Activated naive CD4-positive, alpha-beta T cell treated with anti-CD3 and anti-CD28 coated beads for 36 hours (primary cell): ENCODE data around the gene PARN. TPM values are rescaled to one million over a fixed set of nuclear protein-coding genes. Genes with fewer than 3 reads are reported as not detected.
"Not testable (repeated sequence)": the region's sequence is repeated elsewhere in the genome, so short reads cannot be mapped to it uniquely, and the experiment has no call there.

Experiments used
- CTCF ChIA-PET: fragments of 350-600 bp; sonication (Branson Sonifier 250); formaldehyde crosslinking; loops from one replicate; lab custom pipeline; 2021; ENCODE audit warnings: antibody characterized with exemption; lab: Charles Lee
- DNase-seq: peaks from one replicate; pipeline ENCODE4 v3.0.0-alpha.2; 2020
- H3K27ac Mint-ChIP-seq: one replicate; pipeline ENCODE4 v1.8.0; 2021; ENCODE audit warnings: mild to moderate bottlenecking, mixed read lengths
- H3K27me3 Mint-ChIP-seq: one replicate; pipeline ENCODE4 v1.8.0; 2021; ENCODE audit warnings: low read depth, mixed read lengths
- H3K36me3 Mint-ChIP-seq: one replicate; pipeline ENCODE4 v1.8.0; 2021; ENCODE audit warnings: low read depth, mixed read lengths
- H3K4me1 Mint-ChIP-seq: one replicate; pipeline ENCODE4 v1.8.0; 2021; ENCODE audit warnings: low read depth, mixed read lengths
- H3K4me3 Mint-ChIP-seq: one replicate; pipeline ENCODE4 v1.8.0; 2021; ENCODE audit warnings: mild to moderate bottlenecking, moderate library complexity, mixed read lengths
- H3K9me3 Mint-ChIP-seq: one replicate; pipeline ENCODE4 v1.8.0; 2021; ENCODE audit warnings: mixed read lengths
- intact Hi-C: fragments of 100-400 bp; cut with micrococcal nuclease; formaldehyde crosslinking; loops from one replicate; pipeline ENCODE4 v1.15.1; 2023
- total RNA-seq, 2 experiments: library from RNA; stranded (reverse); gene quantifications; one replicate each; pipeline ENCODE4 v1.2.3, GENCODE V29; 2021

PARN gene
- total RNA-seq, 2 experiments from 2014 or later, result 41.8 to 44.0 TPM

DNA sequence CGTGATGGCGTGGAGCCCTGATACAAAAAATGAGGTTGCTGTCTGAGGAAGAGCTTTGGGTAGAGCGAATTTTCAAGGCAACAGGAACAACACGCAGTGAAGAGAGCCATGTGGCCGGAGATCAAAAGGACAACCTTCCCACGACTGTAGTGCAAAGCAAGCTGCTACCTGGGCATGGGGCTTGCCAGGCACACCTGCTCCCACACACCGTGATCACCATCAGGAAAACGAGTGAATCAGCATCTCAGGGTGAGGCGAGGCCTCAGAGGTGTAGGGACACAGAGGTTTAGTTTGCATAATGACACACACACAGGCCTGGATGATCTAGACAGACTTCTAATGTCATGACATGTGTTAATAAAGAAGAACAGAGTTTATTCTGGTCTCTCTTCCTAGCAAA is 65.7 kb downstream of the PARN start:
- no peak overlapping the region for H3K27ac Mint-ChIP-seq

GRCh38 chr16:14562691-14563491 is 67.2 kb downstream of the PARN start:
- Mint-ChIP-seq H3K9me3 (no peaks in the 10 kb centered on the region), H3K27me3 (no peaks in the 10 kb centered on the region), H3K4me1 (peaks cover 9% of the 10 kb centered on the region), H3K27ac (no peak overlapping the region), H3K4me3 (no peak overlapping the region), H3K36me3 (peaks cover 16% of the 10 kb centered on the region)
- intact Hi-C loops, result no loop called here
- DNase-seq, result no peak
- CTCF ChIA-PET, result no interaction called here

More for the DNA sequence above, 65.7 kb downstream of the PARN start:
- Mint-ChIP-seq H3K4me3 (no peak overlapping the region), H3K4me1 (peaks cover 9% of the 10 kb centered on the region), H3K9me3 (no peaks in the 10 kb centered on the region), H3K36me3 (peaks cover 16% of the 10 kb centered on the region), H3K27me3 (no peaks in the 10 kb centered on the region)
- CTCF ChIA-PET, result no interaction called here
- DNase-seq, result no peak
- intact Hi-C loops, result no loop called here

DNA sequence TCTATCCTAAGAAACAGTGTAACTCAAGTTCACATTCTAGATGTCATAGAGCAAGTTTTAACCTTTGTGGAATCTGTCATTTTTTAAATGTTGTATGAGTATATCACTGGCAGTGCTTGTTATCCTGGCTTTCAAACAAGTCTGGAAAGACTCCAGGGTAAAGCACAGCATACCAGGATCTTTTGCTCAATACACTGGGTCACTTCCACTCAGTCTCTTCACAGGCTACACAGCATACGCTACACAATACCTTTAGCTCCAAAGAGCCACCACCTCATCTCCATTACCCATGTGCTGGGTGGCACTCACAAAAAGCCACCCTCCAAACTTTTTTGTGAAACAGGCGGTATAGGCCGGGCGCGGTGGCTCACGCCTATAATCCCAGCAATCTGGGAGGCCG is 69.5 kb downstream of the PARN start:
- intact Hi-C loops, result no loop called here
- H3K4me3 Mint-ChIP-seq, result no peak overlapping the region
- no peaks in the 10 kb centered on the region for H3K9me3 Mint-ChIP-seq
- CTCF ChIA-PET, result interaction anchor here (1.7 kb wide), 1 partner anchor 311 kb away, joined by 4 read pairs; no protein-coding TSS in a partner anchor
- no peak overlapping the region for H3K27ac Mint-ChIP-seq
- no peak for DNase-seq
- H3K27me3 Mint-ChIP-seq, result no peaks in the 10 kb centered on the region
- peaks cover 11% of the 10 kb centered on the region for H3K36me3 Mint-ChIP-seq
- H3K4me1 Mint-ChIP-seq, result peaks cover 7% of the 10 kb centered on the region

- Mint-ChIP-seq H3K27ac (no peak overlapping the region), H3K4me1 (peaks cover 2% of the 10 kb centered on the region), H3K9me3 (no peaks in the 10 kb centered on the region), H3K36me3 (peaks cover 12% of the 10 kb centered on the region), H3K4me3 (no peak overlapping the region), H3K27me3 (no peaks in the 10 kb centered on the region)
- intact Hi-C loops, result no loop called here
- CTCF ChIA-PET, result interaction anchor here (1.7 kb wide), 1 partner anchor 310 kb away, joined by 4 read pairs; no protein-coding TSS in a partner anchor
- no peak for DNase-seq
Measured at GRCh38 chr16:14559809-14560241, 70.2 kb downstream of the PARN start.

DNA sequence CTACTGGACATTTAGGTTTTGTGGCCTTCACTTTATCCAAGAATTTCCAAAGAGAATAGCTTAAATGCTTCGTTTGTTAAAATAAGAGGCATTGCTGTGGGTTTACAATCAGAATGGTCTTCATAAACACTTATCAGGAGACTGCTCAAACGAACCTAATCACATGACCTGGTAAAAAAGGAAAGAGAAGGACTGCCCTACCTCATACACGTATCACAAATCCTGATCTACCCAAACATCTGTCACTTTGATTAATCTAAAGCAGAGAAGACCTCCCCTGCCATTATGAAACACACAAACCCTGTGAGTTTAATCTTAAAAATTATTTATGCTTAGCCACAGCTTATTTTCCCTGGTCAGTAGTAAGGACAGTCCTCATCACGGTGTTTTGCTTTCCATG is 76.6 kb downstream of the PARN start:
- Mint-ChIP-seq H3K27me3 (no peaks in the 10 kb centered on the region), H3K4me3 (no peak overlapping the region), H3K27ac (no peak overlapping the region), H3K9me3 (no peaks in the 10 kb centered on the region), H3K36me3 (peaks cover 16% of the 10 kb centered on the region), H3K4me1 (no peaks in the 10 kb centered on the region)
- intact Hi-C loops, result no loop called here
- no peak for DNase-seq
- CTCF ChIA-PET, result no interaction called here

GRCh38 chr16:14549789-14550153 is 80.3 kb downstream of the PARN start:
- Mint-ChIP-seq H3K4me3 (no peak overlapping the region), H3K27ac (no peak overlapping the region), H3K36me3 (peaks cover 24% of the 10 kb centered on the region), H3K27me3 (no peaks in the 10 kb centered on the region), H3K9me3 (no peaks in the 10 kb centered on the region), H3K4me1 (no peaks in the 10 kb centered on the region)
- CTCF ChIA-PET, result no interaction called here
- DNase-seq, result no peak
- intact Hi-C loops, result no loop called here

GRCh38 chr16:14548933-14549788 is 80.9 kb downstream of the PARN start:
- Mint-ChIP-seq H3K4me1 (no peaks in the 10 kb centered on the region), H3K27me3 (no peaks in the 10 kb centered on the region), H3K4me3 (no peak overlapping the region), H3K36me3 (peaks cover 28% of the 10 kb centered on the region), H3K9me3 (no peaks in the 10 kb centered on the region), H3K27ac (no peak overlapping the region)
- CTCF ChIA-PET, result no interaction called here
- no peak for DNase-seq
- intact Hi-C loops, result no loop called here

- CTCF ChIA-PET, result no interaction called here
- H3K4me1 Mint-ChIP-seq, result no peaks in the 10 kb centered on the region
- DNase-seq, result no peak
- no peaks in the 10 kb centered on the region for H3K27me3 Mint-ChIP-seq
- no peak overlapping the region for H3K27ac Mint-ChIP-seq
- peaks cover 49% of the 10 kb centered on the region for H3K36me3 Mint-ChIP-seq
- H3K4me3 Mint-ChIP-seq, result no peak overlapping the region
- intact Hi-C loops, result no loop called here
- H3K9me3 Mint-ChIP-seq, result peaks cover 6% of the 10 kb centered on the region
Measured at GRCh38 chr16:14545346-14545884, 84.6 kb downstream of the PARN start.

- H3K4me3 Mint-ChIP-seq, H3K9me3 Mint-ChIP-seq, H3K27ac Mint-ChIP-seq, intact Hi-C loops, DNase-seq, CTCF ChIA-PET, H3K4me1 Mint-ChIP-seq, H3K27me3 Mint-ChIP-seq: not testable (repeated sequence)
- H3K36me3 Mint-ChIP-seq, result peaks cover 49% of the 10 kb centered on the region
Measured at GRCh38 chr16:14544846-14545245, 85.2 kb downstream of the PARN start.

DNA sequence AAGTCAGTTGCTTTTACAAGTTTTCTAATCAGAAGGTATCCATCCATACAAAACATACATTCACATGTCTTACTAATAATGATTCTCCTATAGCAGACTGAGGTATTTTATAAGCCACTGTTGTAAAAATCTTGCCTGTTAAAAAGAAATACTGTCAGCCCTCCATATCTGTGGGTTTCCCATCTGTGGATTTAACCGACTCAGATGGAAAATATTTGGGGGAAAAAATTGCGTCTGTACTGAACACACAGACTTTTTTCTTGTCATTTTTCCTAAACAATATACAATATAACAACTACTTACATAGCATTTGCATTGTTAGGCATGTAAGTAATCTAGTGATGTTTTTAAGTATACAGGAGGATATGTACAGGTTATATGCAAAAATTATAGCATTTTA is 90.4 kb downstream of the PARN start:
- Mint-ChIP-seq H3K27ac (no peak overlapping the region), H3K4me3 (no peak overlapping the region)
- CTCF ChIA-PET, result no interaction called here

GRCh38 chr16:14539156-14539555 is 90.9 kb downstream of the PARN start:
- intact Hi-C loops, result no loop called here
- no peaks in the 10 kb centered on the region for H3K27me3 Mint-ChIP-seq
- CTCF ChIA-PET, result no interaction called here
- H3K4me3 Mint-ChIP-seq, result no peak overlapping the region
- no peak for DNase-seq
- H3K27ac Mint-ChIP-seq, result no peak overlapping the region
- no peaks in the 10 kb centered on the region for H3K4me1 Mint-ChIP-seq
- H3K36me3 Mint-ChIP-seq, result peaks cover 31% of the 10 kb centered on the region
- peaks cover 6% of the 10 kb centered on the region for H3K9me3 Mint-ChIP-seq

More for the DNA sequence above, 90.4 kb downstream of the PARN start:
- peaks cover 6% of the 10 kb centered on the region for H3K9me3 Mint-ChIP-seq
- H3K27me3 Mint-ChIP-seq, result no peaks in the 10 kb centered on the region
- no peak for DNase-seq
- no peaks in the 10 kb centered on the region for H3K4me1 Mint-ChIP-seq
- intact Hi-C loops, result no loop called here
- H3K36me3 Mint-ChIP-seq, result peaks cover 32% of the 10 kb centered on the region

DNA sequence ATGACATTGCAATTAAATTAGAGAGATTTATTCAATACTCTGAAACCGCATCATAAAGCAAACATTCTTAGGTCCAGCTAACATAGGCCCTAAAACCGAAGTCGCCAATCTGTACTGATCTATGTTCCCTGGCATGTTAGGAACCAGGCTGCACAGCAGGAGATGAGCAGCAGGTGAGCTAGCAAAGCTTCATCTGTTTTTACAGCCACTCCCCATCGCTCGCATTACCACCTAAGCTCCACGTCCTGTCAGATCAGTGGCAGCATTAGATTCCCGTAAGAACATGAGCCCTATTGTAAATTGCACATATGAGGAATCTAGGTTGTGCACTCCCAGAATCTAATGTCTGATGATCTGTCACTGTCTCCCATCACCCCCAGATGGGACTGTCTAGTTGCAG is 91.5 kb downstream of the PARN start:
- no peak overlapping the region for H3K27ac Mint-ChIP-seq
- peaks cover 6% of the 10 kb centered on the region for H3K9me3 Mint-ChIP-seq
- CTCF ChIA-PET, result no interaction called here
- no peaks in the 10 kb centered on the region for H3K27me3 Mint-ChIP-seq
- intact Hi-C loops, result no loop called here
- no peak overlapping the region for H3K4me3 Mint-ChIP-seq
- peaks cover 30% of the 10 kb centered on the region for H3K36me3 Mint-ChIP-seq
- DNase-seq, result no peak
- H3K4me1 Mint-ChIP-seq, result no peaks in the 10 kb centered on the region
